ENCODE results near the gene ZCWPW1. TPM values are rescaled to one million over a fixed set of nuclear protein-coding genes. Genes with fewer than 3 reads are reported as not detected.
"Not testable (repeated sequence)": the region's sequence is repeated elsewhere in the genome, so short reads cannot be mapped to it uniquely, and the experiment has no call there.

The ZCWPW1 gene
- total RNA-seq, 1 donor from 2014 or later, result 3.8 TPM

GRCh38 chr7:100358027-100358856 is 70.3 kb downstream of the ZCWPW1 start, which contains the start of gene PILRB:
Gene PILRB (plus strand): TSS chr7:100358117. CDS start chr7:100358303, 186 bp downstream.
- peak; percentile 43 for TF ChIP-seq CTCF (conservative IDR thresholded peaks at IDR 0.05; ENCODE audit: low read depth, low read length)
- no peak for DNase-seq (ENCODE audit: low read depth)
- no peak within 1 kb of the TSS for H3K4me3 ChIP-seq (ENCODE audit: low read depth, low read length)

- H3K4me3 ChIP-seq (ENCODE audit: low read depth, low read length), result no peak overlapping the region
- no peak for TF ChIP-seq CTCF (conservative IDR thresholded peaks at IDR 0.05; ENCODE audit: low read depth, low read length)
- DNase-seq (ENCODE audit: low read depth), result no peak
Measured at GRCh38 chr7:100357131-100357561, 71.4 kb downstream of the ZCWPW1 start.

- H3K4me3 ChIP-seq (ENCODE audit: low read depth, low read length), result no peak overlapping the region
- no peak for DNase-seq (ENCODE audit: low read depth)
- TF ChIP-seq CTCF (conservative IDR thresholded peaks at IDR 0.05; ENCODE audit: low read depth, low read length), result no peak
Measured at GRCh38 chr7:100356416-100357068, 72.0 kb downstream of the ZCWPW1 start.

GRCh38 chr7:100353685-100354330 is 74.7 kb downstream of the ZCWPW1 start:
- no peak for DNase-seq (ENCODE audit: low read depth)
- no peak for TF ChIP-seq CTCF (conservative IDR thresholded peaks at IDR 0.05; ENCODE audit: low read depth, low read length)
- no peak overlapping the region for H3K4me3 ChIP-seq (ENCODE audit: low read depth, low read length)

GRCh38 chr7:100352984-100353684 is 75.4 kb downstream of the ZCWPW1 start:
- no peak for TF ChIP-seq CTCF (conservative IDR thresholded peaks at IDR 0.05; ENCODE audit: low read depth, low read length)
- H3K4me3 ChIP-seq (ENCODE audit: low read depth, low read length), result no peak overlapping the region
- no peak for DNase-seq (ENCODE audit: low read depth)

GRCh38 chr7:100352230-100352781 is 76.2 kb downstream of the ZCWPW1 start:
- not testable (repeated sequence) for DNase-seq (ENCODE audit: low read depth); H3K4me3 ChIP-seq (ENCODE audit: low read depth, low read length)

Measured in epithelial cell of proximal tubule (primary cell).